Stimulated activated CD4-positive, alpha-beta T cell treated with anti-CD3 and anti-CD28 coated beads, Interleukin-15, amount 100 ng/mL, for 24 hours (primary cell): ENCODE results near the gene COX7A2.

Experiments used
- DNase-seq: peaks from one replicate; pipeline ENCODE4 v3.0.0-alpha.2; 2020

COX7A2 gene

GRCh38 chr6:75268121-75268987, 24.8 kb upstream of the COX7A2 start:
- DNase-seq: peak; percentile 12

GRCh38 chr6:75267461-75267860, 23.9 kb upstream of the COX7A2 start:
- DNase-seq: no peak

GRCh38 chr6:75266716-75267291, 23.2 kb upstream of the COX7A2 start:
- no peak for DNase-seq

- DNase-seq: no peak
These were observed 19.8 kb upstream of the COX7A2 start for GRCh38 chr6:75263401-75263750.

GRCh38 chr6:75262716-75263400, 19.3 kb upstream of the COX7A2 start:
- DNase-seq: no peak

- DNase-seq: no peak
These were observed 17.7 kb upstream of the COX7A2 start for GRCh38 chr6:75261299-75261698.

- no peak for DNase-seq
These were observed 13.9 kb upstream of the COX7A2 start for GRCh38 chr6:75257343-75258087.

GRCh38 chr6:75250552-75250951, 7.0 kb upstream of the COX7A2 start:
- no peak for DNase-seq

GRCh38 chr6:75249837-75250236, 6.2 kb upstream of the COX7A2 start:
- DNase-seq: no peak

- no peak for DNase-seq
These were observed 2.8 kb upstream of the COX7A2 start for GRCh38 chr6:75246386-75246785.

- DNase-seq: no peak
These were observed 523 bp upstream of the COX7A2 start for GRCh38 chr6:75244063-75244584.

- DNase-seq: no peak
These were observed 7.0 kb downstream of the COX7A2 start for GRCh38 chr6:75236630-75237029.

GRCh38 chr6:75235271-75235670, 8.3 kb downstream of the COX7A2 start:
- no peak for DNase-seq

GRCh38 chr6:75234126-75234865, 9.3 kb downstream of the COX7A2 start:
- DNase-seq: no peak

GRCh38 chr6:75233092-75233615, 10.4 kb downstream of the COX7A2 start:
- DNase-seq: no peak

- no peak for DNase-seq
These were observed 12.9 kb downstream of the COX7A2 start for GRCh38 chr6:75230484-75231325.

GRCh38 chr6:75224303-75224926, 19.2 kb downstream of the COX7A2 start:
- no peak for DNase-seq

GRCh38 chr6:75223428-75223827, 20.2 kb downstream of the COX7A2 start:
- DNase-seq: no peak

- no peak for DNase-seq
These were observed 21.3 kb downstream of the COX7A2 start for GRCh38 chr6:75222261-75222660.

- DNase-seq: no peak
These were observed 22.5 kb downstream of the COX7A2 start for GRCh38 chr6:75221116-75221515.

GRCh38 chr6:75220357-75220756, 23.2 kb downstream of the COX7A2 start:
- DNase-seq: no peak
